SU-DHL-6 (cell line): ENCODE measurements around the gene ASCC3.

ENCODE experiments used
- H2AFZ ChIP-seq: fragments of 200-600 bp; sonication (generic); 2 replicates; pipeline ENCODE4 v1.6.1; 2014; ENCODE audit warnings: low read depth, mild to moderate bottlenecking, moderate library complexity, mixed read lengths, antibody characterized with exemption, low read length; ENCODE audit not compliant: severe bottlenecking
- H3F3A ChIP-seq: fragments of 200-600 bp; shearing (Covaris generic); 2 replicates; pipeline ENCODE4 v1.6.0; 2016; ENCODE audit warnings: antibody characterized with exemption, mild to moderate bottlenecking; ENCODE audit not compliant: insufficient read depth
- H3K27ac ChIP-seq: fragments of 200-600 bp; sonication (generic); 2 replicates; pipeline ENCODE4 v1.5.1; 2016; ENCODE audit warnings: low read depth, mild to moderate bottlenecking, low read length, moderate library complexity, mixed read lengths
- H3K27me3 ChIP-seq: fragments of 200-600 bp; sonication (generic), shearing (Covaris generic); 2 replicates; pipeline ENCODE4 v1.6.0; 2014; ENCODE audit warnings: mild to moderate bottlenecking, low read length
- H3K36me3 ChIP-seq: fragments of 200-600 bp; sonication (generic); 2 replicates; pipeline ENCODE4 v1.6.1; 2014; ENCODE audit warnings: mild to moderate bottlenecking, low read length, mixed read lengths
- H3K4me2 ChIP-seq: fragments of 300-600, 200-600 bp; shearing (Covaris generic), sonication (generic); 2 replicates; pipeline ENCODE4 v1.6.0; 2014; ENCODE audit warnings: low read length, low read depth, mild to moderate bottlenecking; ENCODE audit not compliant: poor library complexity, severe bottlenecking
- H3K4me3 ChIP-seq: fragments of 200-600 bp; sonication (generic); 2 replicates; pipeline ENCODE4 v1.5.1; 2014; ENCODE audit warnings: antibody characterized with exemption, low read length, mild to moderate bottlenecking, mixed read lengths; ENCODE audit not compliant: insufficient read depth, poor library complexity, severe bottlenecking
- H3K79me2 ChIP-seq: fragments of 200-600 bp; sonication (generic); 2 replicates; pipeline ENCODE4 v1.6.1; 2014; ENCODE audit warnings: mild to moderate bottlenecking, low read length, moderate library complexity; ENCODE audit not compliant: insufficient read depth
- H3K9ac ChIP-seq: fragments of 200-600 bp; sonication (generic); 2 replicates; pipeline ENCODE4 v1.7.0; 2014; ENCODE audit warnings: mild to moderate bottlenecking, low read length
- H3K9me2 ChIP-seq: fragments of 200-600 bp; sonication (generic); replicated peaks from 2 replicates; pipeline ENCODE4 v1.6.1; 2014; ENCODE audit warnings: low read length; ENCODE audit not compliant: insufficient read depth
- H3K9me3 ChIP-seq: fragments of 200-600 bp; sonication (generic); 2 replicates; pipeline ENCODE4 v1.6.1; 2014; ENCODE audit warnings: low read length, mixed read lengths; ENCODE audit not compliant: insufficient read depth
- H4K20me1 ChIP-seq: fragments of 200-600 bp; sonication (generic); 2 replicates; pipeline ENCODE4 v1.6.1; 2014; ENCODE audit warnings: low read depth, mild to moderate bottlenecking, antibody characterized with exemption, low read length, moderate library complexity, mixed read lengths
- EZH2phosphoT487 ChIP-seq: fragments of 200-600 bp; sonication (generic), shearing (Covaris generic); conservative IDR thresholded peaks from 2 replicates; pipeline ENCODE4 v1.6.1; 2018; ENCODE audit warnings: mild to moderate bottlenecking, antibody characterized with exemption, low read length, moderate library complexity, mixed read lengths
- TF ChIP-seq, protein P1 (sequence below): fragments of 200-600 bp; sonication (generic); IDR thresholded peaks from one replicate; pipeline ENCODE4 v1.5.1; 2017; ENCODE audit warnings: antibody characterized with exemption, mild to moderate bottlenecking, low read length, moderate library complexity; ENCODE audit not compliant: insufficient read depth, poor library complexity, severe bottlenecking

ASCC3 gene

GRCh38 chr6:100806296-100806695, 74.8 kb downstream of the ASCC3 start:
- H3K9ac ChIP-seq, result no peak overlapping the region
- H3K79me2 ChIP-seq, result peaks cover 29% of the 10 kb centered on the region
- no peak overlapping the region for H3K27ac ChIP-seq
- no peaks in the 10 kb centered on the region for H3K9me2 ChIP-seq
- H2AFZ ChIP-seq, result no peak overlapping the region
- H3K36me3 ChIP-seq, result peaks cover 4% of the 10 kb centered on the region; the same call in 1 of the 2 replicates
- no peaks in the 10 kb centered on the region for H3K27me3 ChIP-seq
- H3K9me3 ChIP-seq, result no peaks in the 10 kb centered on the region
- no peak for TF ChIP-seq EZH2phosphoT487
- TF ChIP-seq, protein P1, sequence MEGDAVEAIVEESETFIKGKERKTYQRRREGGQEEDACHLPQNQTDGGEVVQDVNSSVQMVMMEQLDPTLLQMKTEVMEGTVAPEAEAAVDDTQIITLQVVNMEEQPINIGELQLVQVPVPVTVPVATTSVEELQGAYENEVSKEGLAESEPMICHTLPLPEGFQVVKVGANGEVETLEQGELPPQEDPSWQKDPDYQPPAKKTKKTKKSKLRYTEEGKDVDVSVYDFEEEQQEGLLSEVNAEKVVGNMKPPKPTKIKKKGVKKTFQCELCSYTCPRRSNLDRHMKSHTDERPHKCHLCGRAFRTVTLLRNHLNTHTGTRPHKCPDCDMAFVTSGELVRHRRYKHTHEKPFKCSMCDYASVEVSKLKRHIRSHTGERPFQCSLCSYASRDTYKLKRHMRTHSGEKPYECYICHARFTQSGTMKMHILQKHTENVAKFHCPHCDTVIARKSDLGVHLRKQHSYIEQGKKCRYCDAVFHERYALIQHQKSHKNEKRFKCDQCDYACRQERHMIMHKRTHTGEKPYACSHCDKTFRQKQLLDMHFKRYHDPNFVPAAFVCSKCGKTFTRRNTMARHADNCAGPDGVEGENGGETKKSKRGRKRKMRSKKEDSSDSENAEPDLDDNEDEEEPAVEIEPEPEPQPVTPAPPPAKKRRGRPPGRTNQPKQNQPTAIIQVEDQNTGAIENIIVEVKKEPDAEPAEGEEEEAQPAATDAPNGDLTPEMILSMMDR, result no peak
- H4K20me1 ChIP-seq, result no peaks in the 10 kb centered on the region; the same call in 1 of the 2 replicates
- H3K4me3 ChIP-seq, result no peak overlapping the region
- H3F3A ChIP-seq, result peaks cover 7% of the 10 kb centered on the region; the same call in 1 of the 2 replicates
- H3K4me2 ChIP-seq, result no peak overlapping the region

GRCh38 chr6:100803264-100804045, 77.7 kb downstream of the ASCC3 start:
- no peak overlapping the region for H3K4me3 ChIP-seq
- H3K36me3 ChIP-seq, result peaks cover 12% of the 10 kb centered on the region
- H2AFZ ChIP-seq, result no peak overlapping the region
- H3K9ac ChIP-seq, result no peak overlapping the region
- H3F3A ChIP-seq, result peaks cover 8% of the 10 kb centered on the region; the same call in 1 of the 2 replicates
- H4K20me1 ChIP-seq, result 0 out of 2 replicates have a peak, but pooled peaks cover 5% of the 10 kb centered on the region
- H3K9me3 ChIP-seq, result no peaks in the 10 kb centered on the region
- no peaks in the 10 kb centered on the region for H3K27me3 ChIP-seq
- no peak overlapping the region for H3K4me2 ChIP-seq
- H3K79me2 ChIP-seq, result peaks cover 19% of the 10 kb centered on the region
- TF ChIP-seq, protein P1, result no peak
- no peak for TF ChIP-seq EZH2phosphoT487
- no peaks in the 10 kb centered on the region for H3K9me2 ChIP-seq
- H3K27ac ChIP-seq, result no peak overlapping the region

GRCh38 chr6:100801036-100801435, 80.1 kb downstream of the ASCC3 start:
- peaks cover 20% of the 10 kb centered on the region for H3K36me3 ChIP-seq
- no peak overlapping the region for H3K27ac ChIP-seq
- H3K4me3 ChIP-seq, result no peak overlapping the region
- no peaks in the 10 kb centered on the region for H3K9me2 ChIP-seq
- peaks cover 15% of the 10 kb centered on the region for H3K79me2 ChIP-seq
- H2AFZ ChIP-seq, result no peak overlapping the region
- 0 out of 2 replicates have a peak, but pooled peaks cover 5% of the 10 kb centered on the region for H4K20me1 ChIP-seq
- H3F3A ChIP-seq, result peaks cover 6% of the 10 kb centered on the region; the same call in 1 of the 2 replicates
- H3K4me2 ChIP-seq, result no peak overlapping the region
- no peaks in the 10 kb centered on the region for H3K9me3 ChIP-seq
- H3K9ac ChIP-seq, result no peak overlapping the region
- no peak for TF ChIP-seq EZH2phosphoT487
- TF ChIP-seq, protein P1, result no peak
- no peaks in the 10 kb centered on the region for H3K27me3 ChIP-seq
